ENCODE measurements around the gene AZI2. TPM values are rescaled to one million over a fixed set of nuclear protein-coding genes. Genes with fewer than 3 reads are reported as not detected.

AZI2 gene
- polyA plus RNA-seq, 2 of the 4 experiments (the other 2 are of a cell fraction): 35.6 to 99.4 TPM

DNA sequence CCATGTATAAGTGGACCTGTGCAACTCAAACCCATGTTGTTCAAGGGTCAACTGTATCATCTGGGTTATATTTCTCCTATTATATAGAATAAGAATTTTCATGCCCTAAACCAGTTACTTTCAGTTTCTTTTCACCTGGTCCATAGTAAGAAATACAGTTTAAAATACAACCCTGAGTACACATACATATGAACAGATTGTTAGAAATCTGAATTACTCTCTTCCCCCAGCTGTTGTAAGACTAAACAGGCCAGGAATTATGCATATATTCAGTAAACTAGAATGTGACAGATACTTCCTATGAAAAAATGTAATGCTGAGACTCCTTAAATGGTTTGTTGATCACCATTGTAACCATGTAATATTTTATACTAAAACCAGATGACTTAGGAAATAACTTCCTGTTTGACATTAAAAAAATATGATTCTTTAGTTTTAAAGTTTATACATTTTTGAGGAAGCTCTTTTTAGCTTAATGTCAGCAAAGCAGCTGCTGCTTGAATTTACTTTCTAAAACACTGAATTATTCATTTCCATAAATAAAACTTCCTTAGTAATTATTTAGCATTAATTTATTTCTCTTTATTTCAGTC, 52.6 kb downstream of the AZI2 start (continued):
- no peak for TF ChIP-seq REST (IDR thresholded peaks at IDR 0.05)
- TF ChIP-seq POLR2A (IDR thresholded peaks at IDR 0.05; ENCODE audit: low read length): no peak
- no peak for TF ChIP-seq CBX2 (IDR thresholded peaks at IDR 0.05; ENCODE audit: borderline replicate concordance, low read depth)
- no peak for TF ChIP-seq PHF8 (IDR thresholded peaks at IDR 0.05; ENCODE audit: borderline replicate concordance, low read depth)
- TF ChIP-seq ZC3H11A (IDR thresholded peaks at IDR 0.05): no peak
- TF ChIP-seq NPAS2 (CRISPR knock-in tag; IDR thresholded peaks at IDR 0.05; ENCODE audit: borderline replicate concordance): no peak
- TF ChIP-seq, protein P1, sequence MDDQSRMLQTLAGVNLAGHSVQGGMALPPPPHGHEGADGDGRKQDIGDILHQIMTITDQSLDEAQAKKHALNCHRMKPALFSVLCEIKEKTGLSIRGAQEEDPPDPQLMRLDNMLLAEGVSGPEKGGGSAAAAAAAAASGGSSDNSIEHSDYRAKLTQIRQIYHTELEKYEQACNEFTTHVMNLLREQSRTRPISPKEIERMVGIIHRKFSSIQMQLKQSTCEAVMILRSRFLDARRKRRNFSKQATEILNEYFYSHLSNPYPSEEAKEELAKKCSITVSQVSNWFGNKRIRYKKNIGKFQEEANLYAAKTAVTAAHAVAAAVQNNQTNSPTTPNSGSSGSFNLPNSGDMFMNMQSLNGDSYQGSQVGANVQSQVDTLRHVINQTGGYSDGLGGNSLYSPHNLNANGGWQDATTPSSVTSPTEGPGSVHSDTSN (IDR thresholded peaks at IDR 0.05): no peak
- TF ChIP-seq BHLHE40 (IDR thresholded peaks at IDR 0.05; ENCODE audit: low read depth, low read length): no peak
- no peak for TF ChIP-seq HOXA7 (CRISPR knock-in tag; IDR thresholded peaks at IDR 0.05)
- no peak for TF ChIP-seq FOSB (CRISPR knock-in tag; IDR thresholded peaks at IDR 0.05)
- no peak for TF ChIP-seq HMGXB4 (CRISPR knock-in tag; IDR thresholded peaks at IDR 0.05; ENCODE audit: borderline replicate concordance)
- no peak for TF ChIP-seq RFX5 (IDR thresholded peaks at IDR 0.05)
- TF ChIP-seq FOSL2 (IDR thresholded peaks at IDR 0.05): no peak
- no peak for TF ChIP-seq FOSL2 (CRISPR knock-in tag; IDR thresholded peaks at IDR 0.05)

- POLR2A ChIA-PET: no interaction called here
- ATAC-seq (no peak), FAIRE-seq (no peak), DNase-seq (ENCODE audit: low read depth in 1 of 2, low spot score in 1 of 2) (no peak)
- Histone ChIP-seq H3K9me3 (no peaks in the 10 kb centered on the region), H3K4me2 (no peak overlapping the region), H3K4me3 (no peak overlapping the region), H3K4me1 (no peaks in the 10 kb centered on the region; the same call in 2 of the 3 replicates), H3K27ac (no peak overlapping the region)
- CTCF ChIA-PET: interaction anchor here (4.2 kb wide), 1 partner anchor 573 kb away, joined by 15 read pairs; the partner anchor contains the start of gene EOMES
- WGBS (ENCODE audit: missing lambda C conversion rate): 93% methylated on average over 7 of the region's 7 CpGs
- no peak for TF ChIP-seq JUNB (IDR thresholded peaks at IDR 0.05)
- TF ChIP-seq HOXB5 (CRISPR knock-in tag; IDR thresholded peaks at IDR 0.05): no peak
- TF ChIP-seq FOXS1 (CRISPR knock-in tag; IDR thresholded peaks at IDR 0.05): no peak
- no peak for TF ChIP-seq HOXB13 (CRISPR knock-in tag; IDR thresholded peaks at IDR 0.05; ENCODE audit: low read depth)
- no peak for TF ChIP-seq RAD21 (conservative IDR thresholded peaks at IDR 0.05 in 1 of 2, IDR thresholded peaks at IDR 0.05 in 1 of 2)
- TF ChIP-seq RARB (CRISPR knock-in tag; IDR thresholded peaks at IDR 0.05): no peak
- no peak for TF ChIP-seq GATA3 (IDR thresholded peaks at IDR 0.05; ENCODE audit: borderline replicate concordance)
- TF ChIP-seq, protein P2, sequence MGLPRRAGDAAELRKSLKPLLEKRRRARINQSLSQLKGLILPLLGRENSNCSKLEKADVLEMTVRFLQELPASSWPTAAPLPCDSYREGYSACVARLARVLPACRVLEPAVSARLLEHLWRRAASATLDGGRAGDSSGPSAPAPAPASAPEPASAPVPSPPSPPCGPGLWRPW (IDR thresholded peaks at IDR 0.05): no peak
- no peak for TF ChIP-seq ESRRA (IDR thresholded peaks at IDR 0.05; ENCODE audit: borderline replicate concordance, low read length)
- TF ChIP-seq FOSL2 (IDR thresholded peaks at IDR 0.05): no peak
- no peak for TF ChIP-seq FOSL2 (CRISPR knock-in tag; IDR thresholded peaks at IDR 0.05)
- TF ChIP-seq MAZ (IDR thresholded peaks at IDR 0.05; ENCODE audit: borderline replicate concordance, low read depth, low read length): no peak
- no peak for TF ChIP-seq ATOH8 (CRISPR knock-in tag; IDR thresholded peaks at IDR 0.05; ENCODE audit: low read depth)
- no peak for TF ChIP-seq FOSB (CRISPR knock-in tag; IDR thresholded peaks at IDR 0.05)
- TF ChIP-seq REST (IDR thresholded peaks at IDR 0.05): no peak
- no peak for TF ChIP-seq HEYL (CRISPR knock-in tag; IDR thresholded peaks at IDR 0.05)
- no peak for TF ChIP-seq HOXA7 (CRISPR knock-in tag; IDR thresholded peaks at IDR 0.05)
Measured at GRCh38 chr3:28294667-28295413, 53.8 kb downstream of the AZI2 start.

All from A549 (cell line).